CD1c-positive myeloid dendritic cell (primary cell): ENCODE data around the gene USP9X.
"Not testable (repeated sequence)": the region's sequence is repeated elsewhere in the genome, so short reads cannot be mapped to it uniquely, and the experiment has no call there.

Experiments used
- DNase-seq: peaks from one replicate; pipeline ENCODE4 v3.0.0-alpha.2; 2016; ENCODE audit errors: extremely low spot score

USP9X gene

GRCh38 chrX:41084893-41085511 is at the start of gene USP9X:
TSS of gene USP9X (plus strand) at chrX:41085445. CDS start at chrX:41123629, 38,184 bp downstream.
- DNase-seq: peak; percentile 87

GRCh38 chrX:41035582-41035981 is 49.7 kb upstream of the USP9X start:
- no peak for DNase-seq

GRCh38 chrX:41036668-41037326 is 48.4 kb upstream of the USP9X start:
- DNase-seq: no peak

GRCh38 chrX:41043196-41043595 is 42.0 kb upstream of the USP9X start:
- DNase-seq: peak; percentile 37

- no peak for DNase-seq
Observed at GRCh38 chrX:41043674-41044345, 41.4 kb upstream of the USP9X start.

- DNase-seq: no peak
Observed at GRCh38 chrX:41045960-41046567, 39.2 kb upstream of the USP9X start.

- no peak for DNase-seq
Observed at GRCh38 chrX:41047878-41048534, 37.2 kb upstream of the USP9X start.

GRCh38 chrX:41050359-41050758 is 34.9 kb upstream of the USP9X start:
- DNase-seq: no peak

- no peak for DNase-seq
Observed at GRCh38 chrX:41051288-41051687, 34.0 kb upstream of the USP9X start.

- no peak for DNase-seq
Observed at GRCh38 chrX:41055740-41056139, 29.5 kb upstream of the USP9X start.

GRCh38 chrX:41063276-41063675 is 22.0 kb upstream of the USP9X start:
- DNase-seq: not testable (repeated sequence)

- DNase-seq: no peak
Observed at GRCh38 chrX:41064018-41064417, 21.2 kb upstream of the USP9X start.

GRCh38 chrX:41066391-41066790 is 18.9 kb upstream of the USP9X start:
- DNase-seq: no peak

GRCh38 chrX:41066969-41067368 is 18.3 kb upstream of the USP9X start:
- no peak for DNase-seq

GRCh38 chrX:41067721-41068120 is 17.5 kb upstream of the USP9X start:
- no peak for DNase-seq

- DNase-seq: no peak
Observed at GRCh38 chrX:41076742-41077141, 8.5 kb upstream of the USP9X start.

GRCh38 chrX:41081821-41082220 is 3.4 kb upstream of the USP9X start:
- DNase-seq: no peak

GRCh38 chrX:41082783-41083182 is 2.5 kb upstream of the USP9X start:
- DNase-seq: peak; percentile 46

GRCh38 chrX:41084044-41084892 is 977 bp upstream of the USP9X start:
- DNase-seq: peak; percentile 93

GRCh38 chrX:41085512-41085877 is 250 bp downstream of the USP9X start:
- peak; percentile 64 for DNase-seq
